GM12874 (cell line): ENCODE results near the gene PFN4.

Experiments
- TF ChIP-seq, protein P1 (sequence below): IDR thresholded peaks from 2 replicates; pipeline ENCODE4 v1.5.1; 2011; ENCODE audit warnings: low read depth, mild to moderate bottlenecking, control low read depth, low read length, moderate library complexity; ENCODE audit not compliant: insufficient read depth

The PFN4 gene

DNA sequence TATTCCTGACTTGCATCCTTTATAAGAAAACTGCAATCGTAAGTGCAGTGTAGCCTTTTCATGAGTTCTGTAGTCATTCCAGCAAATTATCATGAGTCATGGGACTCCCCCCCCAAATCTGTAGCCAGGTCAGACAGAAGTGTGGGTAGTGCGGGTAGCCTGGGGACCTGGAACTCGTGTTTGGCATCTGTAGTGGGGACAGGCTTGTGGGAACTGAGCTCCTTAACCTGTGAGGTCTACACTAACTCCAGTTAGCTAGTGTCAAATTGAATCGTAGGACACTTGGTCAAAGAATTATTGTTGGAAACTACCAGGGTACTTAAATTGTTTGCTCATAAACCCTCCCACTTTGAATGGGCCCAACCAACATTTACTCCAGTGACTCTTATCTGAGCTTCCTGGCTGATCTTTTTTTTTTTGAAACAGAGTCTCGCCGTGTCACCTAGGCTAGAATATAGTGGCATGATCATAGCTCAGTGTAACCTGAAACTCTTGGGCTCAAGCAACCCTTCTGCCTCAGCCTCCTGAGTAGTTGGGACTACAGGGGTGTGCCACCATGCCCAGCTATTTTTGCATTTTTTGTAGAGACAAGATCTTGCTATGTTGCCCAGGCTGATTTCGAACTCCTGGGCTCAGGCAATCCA lies 12.4 kb downstream of the PFN4 start:
- TF ChIP-seq, protein P1, sequence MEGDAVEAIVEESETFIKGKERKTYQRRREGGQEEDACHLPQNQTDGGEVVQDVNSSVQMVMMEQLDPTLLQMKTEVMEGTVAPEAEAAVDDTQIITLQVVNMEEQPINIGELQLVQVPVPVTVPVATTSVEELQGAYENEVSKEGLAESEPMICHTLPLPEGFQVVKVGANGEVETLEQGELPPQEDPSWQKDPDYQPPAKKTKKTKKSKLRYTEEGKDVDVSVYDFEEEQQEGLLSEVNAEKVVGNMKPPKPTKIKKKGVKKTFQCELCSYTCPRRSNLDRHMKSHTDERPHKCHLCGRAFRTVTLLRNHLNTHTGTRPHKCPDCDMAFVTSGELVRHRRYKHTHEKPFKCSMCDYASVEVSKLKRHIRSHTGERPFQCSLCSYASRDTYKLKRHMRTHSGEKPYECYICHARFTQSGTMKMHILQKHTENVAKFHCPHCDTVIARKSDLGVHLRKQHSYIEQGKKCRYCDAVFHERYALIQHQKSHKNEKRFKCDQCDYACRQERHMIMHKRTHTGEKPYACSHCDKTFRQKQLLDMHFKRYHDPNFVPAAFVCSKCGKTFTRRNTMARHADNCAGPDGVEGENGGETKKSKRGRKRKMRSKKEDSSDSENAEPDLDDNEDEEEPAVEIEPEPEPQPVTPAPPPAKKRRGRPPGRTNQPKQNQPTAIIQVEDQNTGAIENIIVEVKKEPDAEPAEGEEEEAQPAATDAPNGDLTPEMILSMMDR = no peak

DNA sequence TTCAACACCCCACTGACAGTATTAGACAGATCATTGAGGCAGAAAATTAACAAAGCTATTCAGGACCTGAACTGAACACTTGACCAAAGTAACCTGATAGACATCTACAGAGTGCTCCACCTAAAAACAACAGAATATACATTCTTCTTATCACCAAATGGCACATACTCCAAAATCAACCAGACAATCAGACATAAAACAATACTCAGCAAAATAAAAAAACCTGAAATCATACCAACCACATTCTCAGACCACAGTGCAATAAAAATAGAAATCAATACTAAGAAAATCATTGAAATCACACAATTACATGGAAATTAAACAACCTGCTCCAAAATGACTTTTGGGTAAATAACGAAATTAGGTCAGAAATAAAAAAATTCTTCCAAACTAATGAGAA lies 15.8 kb downstream of the PFN4 start:
- TF ChIP-seq, protein P1 = no peak

DNA sequence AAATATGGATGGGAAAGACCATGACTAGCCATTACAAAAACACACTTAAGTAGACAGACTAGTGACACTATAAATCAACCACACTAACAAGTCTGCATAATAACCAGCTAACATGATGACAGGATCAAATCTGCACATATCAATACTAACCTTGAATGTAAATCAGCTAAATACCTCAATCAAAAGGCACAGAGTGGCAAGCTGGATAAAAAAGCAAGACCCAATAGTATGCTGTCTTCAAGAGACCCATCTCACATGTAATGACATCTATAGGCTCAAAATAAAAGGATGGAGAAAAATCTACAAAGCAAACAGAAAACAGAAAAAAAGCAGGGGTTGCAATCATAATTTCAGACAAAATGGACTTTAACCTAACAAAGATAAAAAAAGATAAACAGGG lies 16.3 kb downstream of the PFN4 start:
- TF ChIP-seq, protein P1 = no peak

GRCh38 chr2:24105816-24106215 lies 17.3 kb downstream of the PFN4 start:
- TF ChIP-seq, protein P1 = no peak

- TF ChIP-seq, protein P1 = no peak
Measured at GRCh38 chr2:24104906-24105305, 18.2 kb downstream of the PFN4 start.

DNA sequence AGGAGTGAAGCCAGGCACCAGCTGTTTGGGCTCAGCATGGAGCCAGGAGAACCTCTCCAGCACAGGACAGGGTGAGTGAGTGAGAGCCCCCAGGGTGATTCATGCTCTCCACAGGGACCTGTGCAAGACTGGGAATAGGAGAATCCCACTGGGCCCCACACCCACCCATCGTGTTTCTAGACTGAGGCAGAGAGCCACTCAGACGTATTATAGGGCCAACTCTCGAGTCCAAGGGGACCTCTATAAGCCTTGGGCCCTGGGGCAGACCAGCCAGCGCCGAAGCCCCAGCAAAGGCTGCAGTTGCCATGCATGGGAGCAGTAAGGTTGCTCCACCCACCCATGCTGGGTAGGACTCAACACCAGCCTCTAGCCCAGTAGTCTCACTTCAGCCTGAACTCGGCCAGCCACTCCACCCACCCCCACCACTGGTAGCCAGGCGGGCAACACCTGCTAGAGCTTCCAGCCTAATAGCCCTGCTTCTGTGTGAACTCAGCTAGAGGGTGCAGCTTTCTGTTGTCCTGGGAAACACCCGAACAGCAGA lies 19.0 kb downstream of the PFN4 start:
- TF ChIP-seq, protein P1 = no peak

DNA sequence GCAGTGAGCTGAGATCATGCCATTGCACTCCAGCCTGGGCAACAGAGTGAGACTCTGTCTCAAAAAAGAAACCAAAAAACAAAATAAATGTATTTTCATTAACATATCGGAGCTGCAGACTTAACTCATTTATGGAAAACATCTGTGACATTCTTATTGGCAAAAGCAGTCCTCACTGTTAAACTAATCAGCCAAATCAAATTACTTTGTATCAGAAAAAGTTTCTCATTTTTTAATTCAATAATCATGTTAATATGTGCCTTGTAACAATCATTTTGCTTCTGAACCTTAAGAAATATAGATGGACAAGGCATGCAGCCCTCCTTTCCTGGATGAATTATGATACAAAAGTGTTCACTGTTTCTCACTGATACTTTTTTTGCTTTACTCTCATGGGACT lies 20.5 kb downstream of the PFN4 start:
- TF ChIP-seq, protein P1 = no peak
